ENCODE results near the gene LGR4. TPM values are rescaled to one million over a fixed set of nuclear protein-coding genes. Genes with fewer than 3 reads are reported as not detected.

Gene LGR4
- total RNA-seq, 1 donor from 2014 or later = not detected

DNA sequence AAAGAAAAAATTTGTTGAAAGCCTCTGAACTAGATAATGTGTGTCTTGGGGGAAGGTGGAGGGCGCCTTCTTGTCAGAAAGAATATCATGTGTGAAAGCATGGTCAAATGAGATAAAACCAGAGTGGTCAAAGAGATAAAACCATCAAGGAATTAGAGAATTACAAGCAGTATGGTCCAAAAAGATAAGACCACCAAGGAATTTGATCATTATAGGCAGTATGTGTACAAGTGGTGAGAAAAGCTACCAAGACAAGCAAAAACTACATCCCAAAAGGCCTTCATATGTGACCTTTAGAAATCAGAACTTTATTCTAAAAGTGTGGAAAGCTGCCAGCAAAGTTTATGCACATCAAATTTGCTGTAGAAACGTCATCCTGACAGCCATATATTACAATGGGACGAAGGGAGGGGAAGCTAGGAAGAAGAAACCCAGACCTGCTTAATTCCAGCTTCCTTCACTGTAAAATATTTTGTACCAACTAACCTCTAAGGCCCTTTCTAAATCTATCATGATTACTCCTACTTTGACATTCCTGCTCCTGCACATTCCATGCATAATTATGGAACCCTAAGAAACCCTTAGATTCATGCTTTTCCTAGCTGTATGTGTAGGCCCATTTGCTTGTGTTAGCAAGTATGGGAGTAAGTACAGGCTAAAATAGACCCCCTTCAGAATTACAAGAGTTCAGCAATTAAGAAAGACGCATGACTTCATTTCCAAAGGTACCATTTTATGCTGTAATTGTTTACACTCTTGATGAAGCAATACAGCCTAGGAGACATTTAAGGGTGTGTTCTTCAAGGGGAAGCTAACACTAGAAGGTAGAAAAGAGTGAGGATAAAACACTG is 51.6 kb downstream of the LGR4 start:
- no peak for DNase-seq
- intact Hi-C loops (cut with micrococcal nuclease) = no loop called here
- H3K4me3 Mint-ChIP-seq = no peak overlapping the region
- no peak overlapping the region for H3K27ac Mint-ChIP-seq
- H3K36me3 Mint-ChIP-seq (ENCODE audit: low read depth) = no peaks in the 10 kb centered on the region
- H3K4me1 Mint-ChIP-seq = no peaks in the 10 kb centered on the region
- no peaks in the 10 kb centered on the region for H3K9me3 Mint-ChIP-seq
- H3K27me3 Mint-ChIP-seq = peaks cover 1% of the 10 kb centered on the region

DNA sequence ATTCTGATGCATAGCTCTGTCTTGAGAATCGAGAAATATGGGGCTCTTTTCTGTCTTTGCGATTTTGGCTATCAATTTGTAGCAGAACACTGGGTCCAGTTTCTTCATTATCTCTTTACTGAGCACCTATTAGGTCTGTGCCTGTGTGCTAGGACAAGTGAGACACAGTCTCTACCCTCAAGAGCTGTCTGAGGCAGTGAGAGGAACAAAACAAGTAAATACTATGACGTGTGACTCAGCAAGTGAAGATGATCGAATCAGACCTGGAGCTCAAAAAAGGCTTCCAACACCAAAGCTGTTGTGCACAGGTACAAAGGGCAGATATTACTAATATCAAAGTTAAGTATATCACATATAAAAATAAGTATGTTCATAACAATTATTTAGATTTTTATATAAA is 52.4 kb downstream of the LGR4 start:
- no peak overlapping the region for H3K27ac Mint-ChIP-seq
- DNase-seq = no peak
- no peaks in the 10 kb centered on the region for H3K36me3 Mint-ChIP-seq (ENCODE audit: low read depth)
- no peaks in the 10 kb centered on the region for H3K9me3 Mint-ChIP-seq
- intact Hi-C loops (cut with micrococcal nuclease) = no loop called here
- peaks cover 1% of the 10 kb centered on the region for H3K27me3 Mint-ChIP-seq
- no peaks in the 10 kb centered on the region for H3K4me1 Mint-ChIP-seq
- no peak overlapping the region for H3K4me3 Mint-ChIP-seq

DNA sequence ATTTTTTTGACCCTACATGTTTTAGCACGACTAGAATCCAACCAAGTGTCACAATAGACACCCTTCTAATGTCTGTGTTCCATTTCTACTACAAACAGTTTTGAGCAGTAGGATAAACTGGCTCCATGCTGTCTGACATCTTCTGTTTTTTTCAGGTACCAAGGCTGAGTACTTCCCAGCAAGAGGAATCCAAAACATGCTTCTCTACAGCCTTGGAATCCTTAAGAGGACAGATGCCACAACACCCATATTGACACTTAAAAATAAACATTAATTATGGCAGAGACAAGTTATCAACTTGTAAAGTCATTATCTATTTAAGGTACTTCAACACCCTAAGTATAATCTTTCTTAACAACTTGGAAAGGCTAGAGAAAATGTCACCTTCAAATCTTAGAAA is 54.2 kb downstream of the LGR4 start:
- Mint-ChIP-seq H3K4me1 (no peaks in the 10 kb centered on the region), H3K9me3 (no peaks in the 10 kb centered on the region), H3K27me3 (peaks cover 1% of the 10 kb centered on the region), H3K36me3 (ENCODE audit: low read depth) (no peaks in the 10 kb centered on the region), H3K4me3 (no peak overlapping the region), H3K27ac (no peak overlapping the region)
- intact Hi-C loops (cut with micrococcal nuclease) = no loop called here
- DNase-seq = no peak

DNA sequence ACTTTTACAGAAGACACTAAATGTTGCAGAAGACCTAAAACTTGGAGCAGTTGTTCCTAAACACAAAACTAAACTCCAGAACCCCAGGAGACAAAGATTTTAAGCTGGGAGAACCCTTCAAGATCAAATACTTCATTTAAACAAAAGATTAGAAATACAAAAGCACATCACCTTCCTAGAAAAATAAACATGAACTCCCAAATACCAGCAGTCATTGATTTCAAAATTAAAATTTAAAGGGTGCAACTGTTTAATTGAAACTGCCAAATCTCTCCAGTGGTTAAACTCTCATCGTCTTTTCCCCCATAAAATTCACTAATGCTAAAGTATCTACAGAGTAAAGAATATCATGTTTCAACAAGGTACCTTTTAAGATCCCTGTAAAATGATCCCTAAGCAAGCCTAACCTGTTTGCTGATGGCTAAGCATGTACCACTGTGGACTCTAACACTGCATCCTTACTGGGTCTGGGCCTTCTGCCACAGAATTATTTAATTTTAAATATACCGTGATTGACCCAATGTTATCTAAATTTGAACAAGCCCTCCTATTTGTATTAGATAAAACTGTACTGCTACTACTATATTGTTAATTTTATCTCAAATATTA is 55.9 kb downstream of the LGR4 start:
- no peak for DNase-seq
- Mint-ChIP-seq H3K36me3 (ENCODE audit: low read depth) (no peaks in the 10 kb centered on the region), H3K27ac (no peak overlapping the region), H3K4me3 (no peak overlapping the region), H3K27me3 (no peaks in the 10 kb centered on the region), H3K9me3 (no peaks in the 10 kb centered on the region), H3K4me1 (no peaks in the 10 kb centered on the region)
- intact Hi-C loops (cut with micrococcal nuclease) = no loop called here

DNA sequence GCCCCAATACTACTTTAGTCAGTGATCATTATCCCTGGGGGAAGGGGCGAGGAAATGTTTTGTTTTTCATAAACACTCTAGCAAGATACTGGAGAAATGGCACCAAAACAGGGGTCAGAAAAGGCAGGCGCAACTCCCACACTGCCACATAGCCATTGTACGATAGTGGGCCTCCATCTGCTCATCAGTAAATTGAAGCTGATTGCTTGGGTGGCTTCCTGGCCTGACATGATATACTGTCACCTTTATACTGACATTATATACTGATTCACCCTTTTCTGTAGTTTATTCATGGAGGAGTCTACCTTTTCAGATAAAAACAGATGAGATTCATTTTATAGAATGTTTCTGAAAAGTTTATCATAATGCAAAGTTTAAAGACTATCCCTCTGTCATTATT is 57.9 kb downstream of the LGR4 start:
- Mint-ChIP-seq H3K36me3 (ENCODE audit: low read depth) (no peaks in the 10 kb centered on the region), H3K4me3 (no peak overlapping the region), H3K27ac (no peak overlapping the region), H3K4me1 (no peaks in the 10 kb centered on the region), H3K27me3 (no peaks in the 10 kb centered on the region), H3K9me3 (no peaks in the 10 kb centered on the region)
- no peak for DNase-seq
- intact Hi-C loops (cut with micrococcal nuclease) = no loop called here

DNA sequence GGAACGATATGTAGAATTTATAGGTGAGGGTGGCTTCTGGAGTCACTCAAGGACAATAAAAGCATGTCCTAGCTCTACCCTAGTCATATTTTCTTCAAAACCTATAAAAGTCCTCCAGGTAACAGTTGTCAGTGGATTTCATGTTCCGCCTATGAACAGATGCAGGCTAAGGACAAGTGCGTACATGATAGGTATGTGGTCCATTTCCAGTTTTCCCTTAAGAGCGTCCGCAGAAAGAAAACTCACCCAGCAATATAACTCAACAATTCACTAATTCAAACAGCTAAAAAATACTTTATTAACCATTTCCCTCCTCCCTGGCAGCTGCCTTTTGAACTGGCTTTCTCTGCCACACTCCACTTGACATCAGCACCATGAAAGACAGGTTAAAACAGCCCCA is 59.4 kb downstream of the LGR4 start:
- Mint-ChIP-seq H3K27me3 (no peaks in the 10 kb centered on the region), H3K4me3 (no peak overlapping the region), H3K9me3 (no peaks in the 10 kb centered on the region), H3K4me1 (no peaks in the 10 kb centered on the region), H3K27ac (no peak overlapping the region), H3K36me3 (ENCODE audit: low read depth) (no peaks in the 10 kb centered on the region)
- intact Hi-C loops (cut with micrococcal nuclease) = no loop called here
- DNase-seq = no peak

DNA sequence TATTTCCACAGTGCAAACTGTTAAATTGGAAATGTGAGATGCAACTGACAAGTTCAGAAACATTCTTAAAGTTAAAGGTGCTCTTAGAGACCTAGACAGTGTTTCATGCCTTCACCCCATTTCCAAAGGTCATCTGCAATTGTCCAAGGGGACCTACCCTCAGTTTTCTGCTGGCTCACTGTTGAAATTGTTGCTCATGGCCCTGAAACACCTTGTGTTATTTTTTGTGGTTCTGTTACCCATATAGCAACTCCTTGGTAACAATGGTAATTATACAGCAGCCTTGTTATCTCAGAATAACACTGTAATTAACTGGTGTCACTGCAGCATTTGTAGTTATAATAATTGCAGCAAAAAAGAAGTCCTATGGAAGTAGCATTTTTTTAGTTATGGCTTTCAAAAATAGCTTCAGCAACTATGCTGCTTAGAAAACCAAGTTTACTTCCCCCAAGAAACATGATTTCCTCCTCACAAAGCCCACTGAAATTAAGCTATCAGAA is 60.3 kb downstream of the LGR4 start:
- Mint-ChIP-seq H3K9me3 (no peaks in the 10 kb centered on the region), H3K36me3 (ENCODE audit: low read depth) (no peaks in the 10 kb centered on the region), H3K4me3 (no peak overlapping the region), H3K27ac (no peak overlapping the region), H3K27me3 (no peaks in the 10 kb centered on the region), H3K4me1 (no peaks in the 10 kb centered on the region)
- intact Hi-C loops (cut with micrococcal nuclease) = no loop called here
- no peak for DNase-seq

DNA sequence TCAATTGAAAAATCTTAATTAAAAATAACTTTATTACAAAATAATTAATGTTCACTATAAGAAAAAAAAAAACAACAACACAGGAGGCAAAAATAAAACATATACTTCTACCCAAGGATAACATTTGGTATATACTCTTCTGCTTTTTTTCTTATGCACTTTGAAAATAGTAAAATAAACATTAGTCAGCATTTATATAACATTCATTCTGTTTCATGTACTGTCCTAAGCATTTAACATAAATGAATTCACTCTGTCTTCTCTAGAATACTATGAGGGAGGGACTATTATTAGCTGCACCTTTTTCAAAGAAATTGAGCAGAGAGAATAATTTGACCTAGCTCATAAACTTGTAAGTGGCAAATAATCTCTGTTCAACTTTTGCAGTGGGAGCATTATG is 61.3 kb downstream of the LGR4 start:
- Mint-ChIP-seq H3K27me3 (no peaks in the 10 kb centered on the region), H3K4me1 (no peaks in the 10 kb centered on the region), H3K27ac (no peak overlapping the region), H3K36me3 (ENCODE audit: low read depth) (no peaks in the 10 kb centered on the region), H3K4me3 (no peak overlapping the region), H3K9me3 (no peaks in the 10 kb centered on the region)
- DNase-seq = no peak
- intact Hi-C loops (cut with micrococcal nuclease) = no loop called here

DNA sequence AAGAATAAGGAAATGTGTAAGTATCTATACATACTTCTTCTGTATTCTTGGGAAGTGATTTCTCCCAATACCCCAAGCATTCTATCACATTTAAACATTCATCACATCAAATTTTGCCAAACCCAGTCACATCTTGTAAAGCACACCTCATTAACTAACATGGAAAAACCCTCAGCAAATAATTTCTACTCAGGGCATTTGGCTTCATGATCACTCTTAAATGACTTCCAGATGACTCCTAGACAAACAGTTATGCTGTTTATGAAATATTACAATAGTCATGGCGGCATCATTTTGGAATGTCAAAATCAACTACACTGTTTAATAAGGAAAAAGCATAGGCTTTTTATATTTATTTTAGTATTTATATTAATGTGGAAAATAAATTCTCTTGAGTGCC is 62.3 kb downstream of the LGR4 start:
- no peak for DNase-seq
- H3K27me3 Mint-ChIP-seq = no peaks in the 10 kb centered on the region
- no peaks in the 10 kb centered on the region for H3K4me1 Mint-ChIP-seq
- H3K36me3 Mint-ChIP-seq (ENCODE audit: low read depth) = no peaks in the 10 kb centered on the region
- intact Hi-C loops (cut with micrococcal nuclease) = no loop called here
- no peaks in the 10 kb centered on the region for H3K9me3 Mint-ChIP-seq
- H3K27ac Mint-ChIP-seq = no peak overlapping the region
- H3K4me3 Mint-ChIP-seq = no peak overlapping the region

DNA sequence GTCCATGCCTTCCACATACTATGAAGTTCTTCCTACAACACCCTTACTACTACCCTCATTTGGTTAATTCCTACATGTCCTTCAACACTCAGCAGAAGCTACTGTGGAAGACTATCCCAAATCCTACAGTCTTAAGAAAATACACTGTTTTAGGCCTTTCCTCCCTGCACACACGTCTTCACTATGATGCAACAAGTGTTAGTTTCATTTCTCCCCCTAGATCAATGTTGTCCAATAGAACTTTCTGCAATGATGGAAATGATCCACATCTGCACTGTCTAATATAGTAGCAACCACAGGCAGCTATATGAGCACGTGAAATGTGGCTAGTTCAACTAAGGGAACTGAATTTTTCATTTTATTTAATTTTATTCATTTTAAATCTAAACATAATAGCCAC is 62.8 kb downstream of the LGR4 start:
- H3K27me3 Mint-ChIP-seq = no peaks in the 10 kb centered on the region
- H3K27ac Mint-ChIP-seq = no peak overlapping the region
- DNase-seq = no peak
- H3K9me3 Mint-ChIP-seq = no peaks in the 10 kb centered on the region
- no peaks in the 10 kb centered on the region for H3K36me3 Mint-ChIP-seq (ENCODE audit: low read depth)
- no peak overlapping the region for H3K4me3 Mint-ChIP-seq
- no peaks in the 10 kb centered on the region for H3K4me1 Mint-ChIP-seq
- intact Hi-C loops (cut with micrococcal nuclease) = no loop called here

DNA sequence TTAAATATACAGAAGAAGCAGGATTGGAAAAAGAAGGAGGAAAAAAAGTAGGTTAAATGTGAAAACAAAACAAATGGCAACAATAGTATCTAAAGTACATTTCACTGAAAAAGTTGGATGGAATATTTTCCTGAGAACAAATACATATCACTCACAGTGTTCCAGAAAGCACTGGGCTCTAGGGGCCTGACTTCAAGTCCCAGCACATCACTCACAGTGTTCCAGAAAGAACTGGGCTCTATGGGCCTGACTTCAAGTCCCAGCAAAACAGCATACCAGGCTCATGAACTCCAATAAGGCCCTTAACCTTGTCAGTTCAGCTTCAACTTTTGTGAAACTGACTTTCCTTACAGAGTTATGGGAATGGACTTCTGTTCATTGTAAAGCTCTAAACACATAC is 63.5 kb downstream of the LGR4 start:
- H3K27me3 Mint-ChIP-seq = no peaks in the 10 kb centered on the region
- no peak overlapping the region for H3K4me3 Mint-ChIP-seq
- intact Hi-C loops (cut with micrococcal nuclease) = no loop called here
- H3K4me1 Mint-ChIP-seq = no peaks in the 10 kb centered on the region
- no peaks in the 10 kb centered on the region for H3K9me3 Mint-ChIP-seq
- H3K27ac Mint-ChIP-seq = no peak overlapping the region
- H3K36me3 Mint-ChIP-seq (ENCODE audit: low read depth) = no peaks in the 10 kb centered on the region
- no peak for DNase-seq

DNA sequence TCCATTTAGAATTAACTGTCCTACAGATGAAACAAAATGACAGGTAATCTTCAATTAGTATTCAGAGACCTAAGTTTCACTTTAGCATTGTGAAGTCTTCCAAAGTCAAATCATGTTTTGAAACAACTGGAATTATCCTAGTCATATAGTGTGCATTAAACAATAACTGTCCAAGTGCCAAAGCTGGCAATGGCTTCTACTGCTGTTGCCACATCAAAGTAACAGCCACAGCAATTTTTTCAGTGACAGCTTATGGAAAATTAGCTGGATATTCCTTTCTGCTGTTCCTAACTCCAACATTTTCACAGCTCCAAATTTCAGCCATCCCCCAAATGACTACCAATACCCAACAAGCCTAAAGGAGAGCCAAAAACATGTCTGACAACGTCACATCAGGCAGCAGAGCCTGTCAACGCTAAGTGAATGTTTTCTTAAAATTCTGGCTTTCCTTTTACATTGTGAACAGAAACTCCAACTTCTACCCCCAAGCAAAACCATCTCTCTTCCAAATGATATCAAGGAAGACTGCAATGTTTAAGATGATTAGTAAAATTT is 64.3 kb downstream of the LGR4 start:
- intact Hi-C loops (cut with micrococcal nuclease) = no loop called here
- H3K4me1 Mint-ChIP-seq = no peaks in the 10 kb centered on the region
- no peaks in the 10 kb centered on the region for H3K36me3 Mint-ChIP-seq (ENCODE audit: low read depth)
- H3K27me3 Mint-ChIP-seq = no peaks in the 10 kb centered on the region
- H3K27ac Mint-ChIP-seq = no peak overlapping the region
- no peak overlapping the region for H3K4me3 Mint-ChIP-seq
- H3K9me3 Mint-ChIP-seq = no peaks in the 10 kb centered on the region
- DNase-seq = no peak

DNA sequence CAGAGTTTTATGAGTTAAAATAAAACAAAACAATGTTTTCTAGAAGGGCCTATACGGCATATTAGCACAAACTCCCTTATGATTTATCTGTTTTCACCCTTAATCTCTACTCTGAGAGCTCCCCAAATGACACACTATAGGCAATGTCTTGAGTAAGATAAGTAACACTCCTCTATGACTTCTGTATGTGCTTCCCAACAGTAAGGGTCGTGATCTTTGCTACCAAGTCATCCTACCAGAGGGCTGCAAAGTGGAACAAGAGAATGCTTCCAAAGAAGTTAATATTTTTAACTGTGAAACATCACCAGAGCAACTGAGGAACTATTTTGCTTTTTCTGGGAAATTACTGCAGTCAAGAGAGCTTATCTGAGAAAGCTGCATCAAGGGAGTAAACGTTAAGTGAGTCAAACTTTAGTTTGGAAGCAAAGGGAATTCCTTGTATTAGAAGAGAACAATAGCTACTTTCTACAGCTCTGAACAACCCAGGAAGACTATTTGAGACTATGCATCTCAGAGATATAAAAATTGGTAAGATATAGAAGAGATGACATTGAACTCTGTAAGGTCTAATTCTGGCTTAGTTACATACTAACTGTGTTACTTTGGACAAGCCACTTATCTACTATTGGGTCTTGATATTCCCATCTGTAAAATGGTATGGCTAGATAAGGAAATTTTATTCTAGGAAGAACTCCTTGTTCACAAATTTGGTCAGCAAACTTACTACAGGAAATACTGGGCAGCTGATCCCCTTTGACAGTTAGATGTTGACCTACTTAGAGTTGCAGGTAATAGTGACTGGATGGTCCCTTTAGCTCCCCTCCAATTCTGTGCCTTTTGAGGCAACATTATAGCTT is 65.9 kb downstream of the LGR4 start:
- no peaks in the 10 kb centered on the region for H3K9me3 Mint-ChIP-seq
- no peak overlapping the region for H3K27ac Mint-ChIP-seq
- DNase-seq = no peak
- intact Hi-C loops (cut with micrococcal nuclease) = no loop called here
- H3K4me1 Mint-ChIP-seq = no peaks in the 10 kb centered on the region
- H3K36me3 Mint-ChIP-seq (ENCODE audit: low read depth) = no peaks in the 10 kb centered on the region
- no peaks in the 10 kb centered on the region for H3K27me3 Mint-ChIP-seq
- no peak overlapping the region for H3K4me3 Mint-ChIP-seq

DNA sequence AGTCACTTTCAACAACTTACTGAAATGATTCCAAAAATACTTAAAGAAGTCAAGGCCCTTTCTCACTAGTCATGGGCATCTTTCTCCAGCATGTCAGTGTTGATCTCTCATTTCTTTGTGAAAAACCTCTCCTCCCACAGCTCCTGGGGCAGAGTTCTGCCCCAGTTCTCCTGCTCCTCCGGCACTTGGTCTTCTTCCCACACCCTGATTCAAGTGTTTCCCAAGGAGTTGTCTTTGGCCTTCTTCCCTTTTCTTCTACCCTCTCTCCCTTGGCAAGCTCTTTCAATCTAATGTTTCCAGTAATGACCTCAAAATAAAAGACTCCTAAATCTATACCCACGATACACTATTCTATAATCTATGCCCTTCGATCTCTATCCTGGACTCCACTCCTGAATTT is 67.5 kb downstream of the LGR4 start:
- H3K27ac Mint-ChIP-seq = no peak overlapping the region

More for the DNA sequence above, 67.5 kb downstream of the LGR4 start:
- no peak for DNase-seq
- Mint-ChIP-seq H3K9me3 (no peaks in the 10 kb centered on the region), H3K27me3 (no peaks in the 10 kb centered on the region), H3K4me3 (no peak overlapping the region), H3K36me3 (ENCODE audit: low read depth) (no peaks in the 10 kb centered on the region), H3K4me1 (no peaks in the 10 kb centered on the region)
- intact Hi-C loops (cut with micrococcal nuclease) = no loop called here

Measured in activated CD4-positive, alpha-beta T cell treated with anti-CD3 and anti-CD28 coated beads, Interleukin-2, amount 10 ng/mL, durations not matched to agents 24 days and 14 days (primary cell).